ENCODE results near the gene ARMC2.

- TF ChIP-seq REST (IDR thresholded peaks at IDR 0.05; ENCODE audit: insufficient read depth in 1 of 2, low read depth in 2 of 2, low read length in 2 of 2) (no peak), POLR2AphosphoS5 (IDR thresholded peaks at IDR 0.05; ENCODE audit: low read depth, low read length) (no peak), FOXP2 (optimal IDR thresholded peaks at IDR 0.05; ENCODE audit: borderline replicate concordance, extremely low read depth, extremely low read length, insufficient read depth) (no peak), TAF1 (IDR thresholded peaks at IDR 0.05; ENCODE audit: borderline replicate concordance, insufficient read depth, low read length) (no peak)
These were observed 4.1 kb upstream of the ARMC2 start for GRCh38 chr6:108844135-108844534.
